Hepatocyte (in vitro differentiated cells): Measurements from ENCODE around the gene CLINT1. TPM values are rescaled to one million over a fixed set of nuclear protein-coding genes. Genes with fewer than 3 reads are reported as not detected.

Source experiments
- DNase-seq: peaks from one replicate; pipeline ENCODE4 v3.0.0-alpha.2; 2016; ENCODE audit warnings: low spot score
- H2AFZ ChIP-seq: fragments of 200-600 bp; sonication (generic); 2 replicates; pipeline ENCODE4 v1.6.0; 2016; ENCODE audit warnings: antibody characterized with exemption, mild to moderate bottlenecking
- H3K27ac ChIP-seq: fragments of 200-600 bp; sonication (generic); 2 replicates; pipeline ENCODE4 v1.5.1; 2016; ENCODE audit warnings: mild to moderate bottlenecking
- H3K27me3 ChIP-seq: fragments of 200-600 bp; sonication (generic); 2 replicates; pipeline ENCODE4 v1.6.1; 2016
- H3K36me3 ChIP-seq: fragments of 200-600 bp; sonication (generic); replicated peaks from 2 replicates; pipeline ENCODE4 v1.5.1; 2016; ENCODE audit warnings: low read depth; ENCODE audit not compliant: insufficient read depth
- H3K4me1 ChIP-seq: fragments of 200-600 bp; sonication (generic); 2 replicates; pipeline ENCODE4 v1.5.1; 2016; ENCODE audit warnings: mild to moderate bottlenecking, moderate library complexity; ENCODE audit not compliant: insufficient read depth
- H3K4me2 ChIP-seq: fragments of 200-600 bp; sonication (generic); 2 replicates; pipeline ENCODE4 v1.6.0; 2016
- H3K4me3 ChIP-seq: fragments of 200-600 bp; sonication (generic); 2 replicates; pipeline ENCODE4 v1.5.1; 2016; ENCODE audit warnings: mild to moderate bottlenecking
- H3K79me2 ChIP-seq: fragments of 200-600 bp; sonication (generic); 2 replicates; pipeline ENCODE4 v1.6.0; 2017; ENCODE audit warnings: mild to moderate bottlenecking
- H3K9me2 ChIP-seq: fragments of 200-600 bp; sonication (generic); replicated peaks from 2 replicates; pipeline ENCODE4 v1.6.0; 2017; ENCODE audit warnings: mild to moderate bottlenecking; ENCODE audit not compliant: insufficient read depth
- H3K9me3 ChIP-seq: fragments of 200-600 bp; sonication (generic); 2 replicates; pipeline ENCODE4 v1.5.1; 2016; ENCODE audit warnings: low read depth, mild to moderate bottlenecking
- H4K20me1 ChIP-seq: fragments of 200-600 bp; sonication (generic); 2 replicates; pipeline ENCODE4 v1.6.0; 2016; ENCODE audit warnings: mild to moderate bottlenecking; ENCODE audit not compliant: insufficient read depth, poor library complexity, severe bottlenecking
- CTCF ChIP-seq: fragments of 200-600 bp; sonication (generic); IDR thresholded peaks from 2 replicates; pipeline ENCODE4 v1.5.1; 2016; ENCODE audit warnings: antibody characterized with exemption, mild to moderate bottlenecking; ENCODE audit not compliant: poor library complexity
- EZH2 ChIP-seq: fragments of 200-600 bp; sonication (generic); IDR thresholded peaks from 2 replicates; pipeline ENCODE4 v1.6.1; 2016; ENCODE audit warnings: antibody characterized with exemption, mild to moderate bottlenecking, borderline replicate concordance
- EZH2phosphoT487 ChIP-seq: fragments of 200-600 bp; sonication (generic); IDR thresholded peaks from one replicate; pipeline ENCODE4 v1.6.1; 2018; ENCODE audit warnings: antibody characterized with exemption, mild to moderate bottlenecking, low read depth, moderate library complexity; ENCODE audit not compliant: unreplicated experiment, severe bottlenecking
- WGBS: methylation state at CpG from one replicate; pipeline ENCODE4 v1.1.6; 2016; ENCODE audit warnings: low lambda C conversion rate; ENCODE audit errors: missing lambda C conversion rate; 5-methylcytosine and 5-hydroxymethylcytosine counted together
- polyA plus RNA-seq: library from polyadenylated mRNA; unstranded; fragments of >200 nt; fragmentation: Nextera tagmentation; extraction: Ambion mirVana; gene quantifications from 2 replicates; pipeline ENCODE4 v1.2.1, GENCODE V29; 2016
- total RNA-seq: library from RNA; depleted of rRNA; stranded (reverse); fragments of >200 nt; gene quantifications from 2 replicates; pipeline ENCODE4 v1.2.3, GENCODE V29; 2014

CLINT1 gene
- total and polyA plus RNA-seq, 2 experiments from 2014 or later: 78.0 to 129 TPM

- no peak for DNase-seq
- H3K79me2 ChIP-seq: no peaks in the 10 kb centered on the region
- H3K36me3 ChIP-seq: no peaks in the 10 kb centered on the region
- no peak overlapping the region for H2AFZ ChIP-seq
- no peaks in the 10 kb centered on the region for H3K27me3 ChIP-seq
- H3K9me2 ChIP-seq: no peaks in the 10 kb centered on the region
- H3K4me2 ChIP-seq: no peak overlapping the region
- no peak overlapping the region for H3K4me3 ChIP-seq
- 95% methylated on average over 4 of the region's 4 CpGs for WGBS
- no peak for TF ChIP-seq EZH2phosphoT487
- no peak for TF ChIP-seq CTCF
- TF ChIP-seq EZH2: no peak
- no peaks in the 10 kb centered on the region for H4K20me1 ChIP-seq
- no peaks in the 10 kb centered on the region for H3K4me1 ChIP-seq
- H3K27ac ChIP-seq: no peak overlapping the region
- no peaks in the 10 kb centered on the region for H3K9me3 ChIP-seq
Measured at GRCh38 chr5:157893611-157894010, 34.7 kb upstream of the CLINT1 start.

GRCh38 chr5:157892974-157893373 is 34.0 kb upstream of the CLINT1 start:
- no peaks in the 10 kb centered on the region for H3K27me3 ChIP-seq
- 65% methylated on average over 4 of the region's 4 CpGs for WGBS
- H3K36me3 ChIP-seq: no peaks in the 10 kb centered on the region
- H3K9me2 ChIP-seq: no peaks in the 10 kb centered on the region
- H3K4me2 ChIP-seq: no peak overlapping the region
- H3K4me1 ChIP-seq: no peaks in the 10 kb centered on the region
- no peak overlapping the region for H3K27ac ChIP-seq
- no peaks in the 10 kb centered on the region for H3K79me2 ChIP-seq
- no peak for TF ChIP-seq EZH2phosphoT487
- TF ChIP-seq CTCF: no peak
- TF ChIP-seq EZH2: no peak
- H4K20me1 ChIP-seq: no peaks in the 10 kb centered on the region
- H3K4me3 ChIP-seq: no peak overlapping the region
- no peaks in the 10 kb centered on the region for H3K9me3 ChIP-seq
- H2AFZ ChIP-seq: no peak overlapping the region
- no peak for DNase-seq

DNA sequence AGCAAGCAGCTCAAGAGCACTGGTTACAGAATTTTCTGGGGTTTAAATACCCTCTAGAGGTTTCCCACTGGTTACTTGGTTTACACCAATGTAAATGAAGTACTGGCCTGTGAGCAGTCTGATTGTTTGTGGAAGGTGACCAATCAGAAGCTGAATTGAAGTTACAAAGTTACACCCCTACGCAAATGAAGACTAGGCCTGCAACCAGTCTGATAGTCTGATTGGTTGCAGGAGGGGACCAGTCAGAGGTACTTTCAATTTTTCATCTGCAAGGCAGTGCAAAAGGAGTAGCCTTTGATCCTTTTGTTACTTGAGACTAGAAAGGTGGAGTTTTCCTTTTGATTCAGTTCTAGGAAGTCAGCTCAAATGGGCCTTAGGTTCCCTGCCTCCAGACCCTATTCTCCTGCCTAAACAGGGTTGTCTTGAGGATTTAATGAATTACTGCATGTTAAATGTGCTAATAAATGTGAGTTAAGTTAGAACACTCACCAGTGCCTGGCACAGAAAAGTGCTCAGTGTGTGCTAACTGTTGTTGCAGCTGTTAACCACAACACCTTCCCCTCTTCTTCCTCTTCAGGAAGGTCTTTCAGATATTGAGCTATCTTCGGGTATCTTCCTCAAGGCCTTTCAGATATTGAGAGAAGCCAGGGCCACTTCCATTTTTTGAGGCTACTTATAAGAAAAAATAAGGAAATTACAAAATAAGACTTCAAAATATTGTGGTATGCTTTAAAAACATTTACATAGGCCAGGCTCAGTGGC is 32.1 kb upstream of the CLINT1 start:
- H3K4me2 ChIP-seq: no peak overlapping the region
- H3K9me2 ChIP-seq: no peaks in the 10 kb centered on the region
- no peaks in the 10 kb centered on the region for H3K79me2 ChIP-seq
- H3K4me1 ChIP-seq: no peaks in the 10 kb centered on the region
- TF ChIP-seq EZH2phosphoT487 (no peak), CTCF (no peak), EZH2 (no peak)
- H4K20me1 ChIP-seq: no peaks in the 10 kb centered on the region
- 95% methylated on average over 2 of the region's 2 CpGs for WGBS
- no peak overlapping the region for H2AFZ ChIP-seq
- H3K36me3 ChIP-seq: no peaks in the 10 kb centered on the region
- no peak for DNase-seq
- H3K27ac ChIP-seq: no peak overlapping the region
- H3K4me3 ChIP-seq: no peak overlapping the region
- H3K27me3 ChIP-seq: no peaks in the 10 kb centered on the region
- no peaks in the 10 kb centered on the region for H3K9me3 ChIP-seq
